ENCODE data around the gene CEP104. TPM values are rescaled to one million over a fixed set of nuclear protein-coding genes. Genes with fewer than 3 reads are reported as not detected.

The CEP104 gene
- total and polyA plus RNA-seq, 2 donors, result 11.7 to 12.8 TPM

GRCh38 chr1:3825356-3825755, 31.7 kb downstream of the CEP104 start:
- Histone ChIP-seq H3K9me3 (ENCODE audit: control insufficient read depth in 2 of 2, insufficient read depth in 1 of 2, low read length in 1 of 2) (no peaks in the 10 kb centered on the region), H3K36me3 (ENCODE audit: control insufficient read depth in 2 of 2, insufficient read depth in 2 of 2, low read length in 1 of 2) (peaks cover 48 to 86% of the 10 kb centered on the region in 2 donors), H3K4me1 (ENCODE audit: control insufficient read depth in 2 of 2, insufficient read depth in 2 of 2, low read length in 2 of 2) (no peaks in the 10 kb centered on the region), H3K27me3 (ENCODE audit: control insufficient read depth in 2 of 2, insufficient read depth in 1 of 2, low read length in 1 of 2) (no peaks in the 10 kb centered on the region), H3K27ac (ENCODE audit: low read depth in 1 of 2, low read length in 1 of 2) (peak overlapping the region in 1 of 2 donors; percentile 43), H3K4me3 (ENCODE audit: low read length in 2 of 2) (no peak overlapping the region)
- 89% methylated on average over 15 of the region's 15 CpGs for WGBS
- DNase-seq (ENCODE audit: low read depth in 6 of 9, low spot score in 9 of 9), result no peak

GRCh38 chr1:3824650-3825049, 32.4 kb downstream of the CEP104 start:
- DNase-seq (ENCODE audit: low read depth in 6 of 9, low spot score in 9 of 9), result no peak

GRCh38 chr1:3822421-3822820, 34.6 kb downstream of the CEP104 start:
- WGBS, result 97% methylated on average over 16 of the region's 16 CpGs
- Histone ChIP-seq H3K27me3 (ENCODE audit: control insufficient read depth in 2 of 2, insufficient read depth in 1 of 2, low read length in 1 of 2) (no peaks in the 10 kb centered on the region), H3K9me3 (ENCODE audit: control insufficient read depth in 2 of 2, insufficient read depth in 1 of 2, low read length in 1 of 2) (no peaks in the 10 kb centered on the region), H3K27ac (ENCODE audit: low read depth in 1 of 2, low read length in 1 of 2) (no peak overlapping the region), H3K4me3 (ENCODE audit: low read length in 2 of 2) (no peak overlapping the region), H3K36me3 (ENCODE audit: control insufficient read depth in 2 of 2, insufficient read depth in 2 of 2, low read length in 1 of 2) (peaks cover 28 to 75% of the 10 kb centered on the region in 2 donors), H3K4me1 (ENCODE audit: control insufficient read depth in 2 of 2, insufficient read depth in 2 of 2, low read length in 2 of 2) (no peaks in the 10 kb centered on the region)
- DNase-seq (ENCODE audit: low read depth in 6 of 9, low spot score in 9 of 9), result no peak

More at GRCh38 chr1:3824650-3825049, 32.4 kb downstream of the CEP104 start:
- WGBS, result 97% methylated on average over 8 of the region's 8 CpGs
- no peak overlapping the region for H3K4me3 ChIP-seq (ENCODE audit: low read length in 2 of 2)
- H3K4me1 ChIP-seq (ENCODE audit: control insufficient read depth in 2 of 2, insufficient read depth in 2 of 2, low read length in 2 of 2), result no peaks in the 10 kb centered on the region
- H3K27ac ChIP-seq (ENCODE audit: low read depth in 1 of 2, low read length in 1 of 2), result no peak overlapping the region
- no peaks in the 10 kb centered on the region for H3K27me3 ChIP-seq (ENCODE audit: control insufficient read depth in 2 of 2, insufficient read depth in 1 of 2, low read length in 1 of 2)
- peaks cover 47 to 90% of the 10 kb centered on the region in 2 donors for H3K36me3 ChIP-seq (ENCODE audit: control insufficient read depth in 2 of 2, insufficient read depth in 2 of 2, low read length in 1 of 2)
- no peaks in the 10 kb centered on the region for H3K9me3 ChIP-seq (ENCODE audit: control insufficient read depth in 2 of 2, insufficient read depth in 1 of 2, low read length in 1 of 2)

GRCh38 chr1:3821908-3822307, 35.1 kb downstream of the CEP104 start:
- no peaks in the 10 kb centered on the region for H3K27me3 ChIP-seq (ENCODE audit: control insufficient read depth in 2 of 2, insufficient read depth in 1 of 2, low read length in 1 of 2)
- no peak overlapping the region for H3K27ac ChIP-seq (ENCODE audit: low read depth in 1 of 2, low read length in 1 of 2)
- H3K4me3 ChIP-seq (ENCODE audit: low read length in 2 of 2), result no peak overlapping the region
- WGBS, result 91% methylated on average over 15 of the region's 15 CpGs
- no peak for DNase-seq (ENCODE audit: low read depth in 6 of 9, low spot score in 9 of 9)
- no peaks in the 10 kb centered on the region for H3K4me1 ChIP-seq (ENCODE audit: control insufficient read depth in 2 of 2, insufficient read depth in 2 of 2, low read length in 2 of 2)
- no peaks in the 10 kb centered on the region for H3K9me3 ChIP-seq (ENCODE audit: control insufficient read depth in 2 of 2, insufficient read depth in 1 of 2, low read length in 1 of 2)
- H3K36me3 ChIP-seq (ENCODE audit: control insufficient read depth in 2 of 2, insufficient read depth in 2 of 2, low read length in 1 of 2), result peaks cover 28 to 70% of the 10 kb centered on the region in 2 donors

GRCh38 chr1:3821447-3821846, 35.6 kb downstream of the CEP104 start:
- WGBS, result 96% methylated on average over 13 of the region's 13 CpGs
- Histone ChIP-seq H3K4me1 (ENCODE audit: control insufficient read depth in 2 of 2, insufficient read depth in 2 of 2, low read length in 2 of 2) (no peaks in the 10 kb centered on the region), H3K27ac (ENCODE audit: low read depth in 1 of 2, low read length in 1 of 2) (no peak overlapping the region), H3K4me3 (ENCODE audit: low read length in 2 of 2) (no peak overlapping the region), H3K9me3 (ENCODE audit: control insufficient read depth in 2 of 2, insufficient read depth in 1 of 2, low read length in 1 of 2) (no peaks in the 10 kb centered on the region), H3K36me3 (ENCODE audit: control insufficient read depth in 2 of 2, insufficient read depth in 2 of 2, low read length in 1 of 2) (peaks cover 28 to 68% of the 10 kb centered on the region in 2 donors), H3K27me3 (ENCODE audit: control insufficient read depth in 2 of 2, insufficient read depth in 1 of 2, low read length in 1 of 2) (no peaks in the 10 kb centered on the region)
- no peak for DNase-seq (ENCODE audit: low read depth in 6 of 9, low spot score in 9 of 9)

- DNase-seq (ENCODE audit: low read depth in 6 of 9, low spot score in 9 of 9), result no peak
- Histone ChIP-seq H3K36me3 (ENCODE audit: control insufficient read depth in 2 of 2, insufficient read depth in 2 of 2, low read length in 1 of 2) (peaks cover 25 to 68% of the 10 kb centered on the region in 2 donors), H3K4me1 (ENCODE audit: control insufficient read depth in 2 of 2, insufficient read depth in 2 of 2, low read length in 2 of 2) (no peaks in the 10 kb centered on the region), H3K9me3 (ENCODE audit: control insufficient read depth in 2 of 2, insufficient read depth in 1 of 2, low read length in 1 of 2) (no peaks in the 10 kb centered on the region), H3K27me3 (ENCODE audit: control insufficient read depth in 2 of 2, insufficient read depth in 1 of 2, low read length in 1 of 2) (no peaks in the 10 kb centered on the region), H3K4me3 (ENCODE audit: low read length in 2 of 2) (no peak overlapping the region), H3K27ac (ENCODE audit: low read depth in 1 of 2, low read length in 1 of 2) (no peak overlapping the region)
- WGBS, result 94% methylated on average over 6 of the region's 6 CpGs
Measured at GRCh38 chr1:3821004-3821403, 36.0 kb downstream of the CEP104 start.

- Histone ChIP-seq H3K4me3 (ENCODE audit: low read length in 2 of 2) (no peak overlapping the region), H3K36me3 (ENCODE audit: control insufficient read depth in 2 of 2, insufficient read depth in 2 of 2, low read length in 1 of 2) (peaks cover 19 to 68% of the 10 kb centered on the region in 2 donors), H3K27me3 (ENCODE audit: control insufficient read depth in 2 of 2, insufficient read depth in 1 of 2, low read length in 1 of 2) (no peaks in the 10 kb centered on the region), H3K4me1 (ENCODE audit: control insufficient read depth in 2 of 2, insufficient read depth in 2 of 2, low read length in 2 of 2) (no peaks in the 10 kb centered on the region), H3K27ac (ENCODE audit: low read depth in 1 of 2, low read length in 1 of 2) (no peak overlapping the region), H3K9me3 (ENCODE audit: control insufficient read depth in 2 of 2, insufficient read depth in 1 of 2, low read length in 1 of 2) (no peaks in the 10 kb centered on the region)
- no peak for DNase-seq (ENCODE audit: low read depth in 6 of 9, low spot score in 9 of 9)
- 97% methylated on average over 8 of the region's 8 CpGs for WGBS
Measured at GRCh38 chr1:3820316-3820715, 36.7 kb downstream of the CEP104 start.

- Histone ChIP-seq H3K9me3 (ENCODE audit: control insufficient read depth in 2 of 2, insufficient read depth in 1 of 2, low read length in 1 of 2) (no peaks in the 10 kb centered on the region), H3K4me3 (ENCODE audit: low read length in 2 of 2) (no peak overlapping the region), H3K27me3 (ENCODE audit: control insufficient read depth in 2 of 2, insufficient read depth in 1 of 2, low read length in 1 of 2) (no peaks in the 10 kb centered on the region), H3K27ac (ENCODE audit: low read depth in 1 of 2, low read length in 1 of 2) (peak overlapping the region in 1 of 2 donors; percentile 32), H3K36me3 (ENCODE audit: control insufficient read depth in 2 of 2, insufficient read depth in 2 of 2, low read length in 1 of 2) (peaks cover 24 to 70% of the 10 kb centered on the region in 2 donors), H3K4me1 (ENCODE audit: control insufficient read depth in 2 of 2, insufficient read depth in 2 of 2, low read length in 2 of 2) (no peaks in the 10 kb centered on the region)
- DNase-seq (ENCODE audit: low read depth in 6 of 9, low spot score in 9 of 9), result no peak
- 80% methylated on average over 10 of the region's 10 CpGs for WGBS
Measured at GRCh38 chr1:3819771-3820200, 37.2 kb downstream of the CEP104 start.

- H3K36me3 ChIP-seq (ENCODE audit: control insufficient read depth in 2 of 2, insufficient read depth in 2 of 2, low read length in 1 of 2), result peaks cover 25 to 66% of the 10 kb centered on the region in 2 donors
- H3K27me3 ChIP-seq (ENCODE audit: control insufficient read depth in 2 of 2, insufficient read depth in 1 of 2, low read length in 1 of 2), result no peaks in the 10 kb centered on the region
- 96% methylated on average over 28 of the region's 28 CpGs for WGBS
- H3K27ac ChIP-seq (ENCODE audit: low read depth in 1 of 2, low read length in 1 of 2), result no peak overlapping the region
- H3K4me1 ChIP-seq (ENCODE audit: control insufficient read depth in 2 of 2, insufficient read depth in 2 of 2, low read length in 2 of 2), result no peaks in the 10 kb centered on the region
- H3K9me3 ChIP-seq (ENCODE audit: control insufficient read depth in 2 of 2, insufficient read depth in 1 of 2, low read length in 1 of 2), result no peaks in the 10 kb centered on the region
- no peak for DNase-seq (ENCODE audit: low read depth in 6 of 9, low spot score in 9 of 9)
- H3K4me3 ChIP-seq (ENCODE audit: low read length in 2 of 2), result no peak overlapping the region
Measured at GRCh38 chr1:3817821-3818597, 39.0 kb downstream of the CEP104 start.

Measured in thymus (tissue), 11 donors.